K562 (cell line): ENCODE results near the gene PA2G4. TPM values are rescaled to one million over a fixed set of nuclear protein-coding genes. Genes with fewer than 3 reads are reported as not detected.

Source experiments
- BDP1 ChIP-seq: IDR thresholded peaks from 3 replicates; pipeline ENCODE4 v1.6.1; 2011; ENCODE audit not compliant: insufficient read length, insufficient read depth
- CREM ChIP-seq: IDR thresholded peaks from 2 replicates; pipeline ENCODE4 v1.6.1; 2014; ENCODE audit warnings: antibody characterized with exemption, low read depth
- GTF2F1 ChIP-seq: IDR thresholded peaks from 2 replicates; pipeline ENCODE4 v1.6.1; 2011; ENCODE audit warnings: low read depth, low read length, improper control_type of control experiment
- ILK ChIP-seq: fragments of 450-650 bp; IDR thresholded peaks from 2 replicates; pipeline ENCODE4 v1.6.1; 2016; ENCODE audit warnings: missing genetic modification characterization, low read depth, mild to moderate bottlenecking, missing compliant biosample characterization, moderate library complexity, borderline replicate concordance
- JUNB ChIP-seq: fragments of 450-650 bp; formaldehyde crosslinking; conservative IDR thresholded peaks from 2 replicates; pipeline ENCODE4 v1.4.0; 2020; ENCODE audit warnings: mild to moderate bottlenecking
- KLF6 ChIP-seq: fragments of 250-450 bp; sonication (Bioruptor Pico); IDR thresholded peaks from 2 replicates; pipeline ENCODE4 v1.4.0; 2020; ENCODE audit warnings: mild to moderate bottlenecking, moderate library complexity, borderline replicate concordance
- LCOR ChIP-seq: sonication (generic); formaldehyde crosslinking; IDR thresholded peaks from 2 replicates; pipeline ENCODE4 v1.8.0; 2022; ENCODE audit warnings: mild to moderate bottlenecking, missing genetic modification reagents
- MTA3 ChIP-seq: fragments of 450-650 bp; formaldehyde crosslinking; IDR thresholded peaks from 2 replicates; pipeline ENCODE4 v1.6.1; 2017; ENCODE audit warnings: mild to moderate bottlenecking, borderline replicate concordance
- NCOA6 ChIP-seq: fragments of 450-650 bp; IDR thresholded peaks from 2 replicates; pipeline ENCODE4 v1.6.1; 2017; ENCODE audit warnings: mild to moderate bottlenecking
- NFIC ChIP-seq: fragments of 450-650 bp; IDR thresholded peaks from 2 replicates; pipeline ENCODE4 v1.6.1; 2017; ENCODE audit warnings: mild to moderate bottlenecking, inconsistent platforms
- SMAD2 ChIP-seq: fragments of 150-350 bp; IDR thresholded peaks from 2 replicates; pipeline ENCODE4 v1.6.1; 2014; ENCODE audit warnings: low read depth, mild to moderate bottlenecking, low read length
- SMAD4 ChIP-seq: fragments of 250-450 bp; sonication (Bioruptor Pico); conservative IDR thresholded peaks from 2 replicates; pipeline ENCODE4 v1.8.0; 2021; ENCODE audit warnings: inconsistent platforms, mild to moderate bottlenecking, moderate library complexity
- STAT5A ChIP-seq: IDR thresholded peaks from 2 replicates; pipeline ENCODE4 v1.6.1; 2012; ENCODE audit warnings: low read length, inconsistent platforms, borderline replicate concordance
- TARDBP ChIP-seq: fragments of 450-650 bp; IDR thresholded peaks from 2 replicates; pipeline ENCODE4 v1.6.1; 2016
- ZNF239 ChIP-seq: fragments of 250-450 bp; sonication (Bioruptor Pico); IDR thresholded peaks from 2 replicates; pipeline ENCODE4 v1.4.0; 2020; ENCODE audit warnings: mild to moderate bottlenecking
- polyA plus RNA-seq, 8 experiments: library from polyadenylated mRNA; depleted of rRNA in 4 of 8; stranded (reverse) in 5 of 8; unstranded in 3 of 8; fragments of >200 nt; fragmentation: Nextera tagmentation in 2 of 8; fragmentation: Illumina TruSeq in 1 of 8; extraction: Ambion mirVana in 2 of 8; extraction: Trizol in 1 of 8; gene quantifications; 2 replicates each; pipeline versions ENCODE4 v1.2.1 to v1.2.3, GENCODE V29; 2011 to 2014; ENCODE audit warnings: inconsistent platforms in 1 of 8, missing spikeins in 1 of 8
- total RNA-seq, 7 experiments: library from RNA; depleted of rRNA in 6 of 7; stranded (reverse); fragments of >200 nt in 6 of 7; fragmentation: Illumina TruSeq in 2 of 7; extraction: Trizol in 2 of 7; gene quantifications; 2 replicates each; pipeline versions ENCODE4 v1.2.1 to v1.2.3, GENCODE V29; 2011 to 2021; ENCODE audit warnings: low replicate concordance in 1 of 7
- TF ChIP-seq, protein P1 (sequence below): fragments of 450-650 bp; formaldehyde crosslinking; IDR thresholded peaks from 2 replicates; pipeline ENCODE4 v1.4.0; 2020; ENCODE audit warnings: mild to moderate bottlenecking
- TF ChIP-seq, protein P2 (sequence below): IDR thresholded peaks from 2 replicates; pipeline ENCODE4 v1.6.1; 2016; ENCODE audit warnings: missing genetic modification characterization, missing compliant biosample characterization
- TF ChIP-seq, protein P3 (sequence below), 2 experiments: IDR thresholded peaks in 1 of 2; conservative IDR thresholded peaks in 1 of 2; 2 replicates each; pipeline ENCODE4 v1.6.1; 2016; ENCODE audit warnings: low read depth in 2 of 2, mild to moderate bottlenecking in 1 of 2, missing compliant biosample characterization in 1 of 2, missing genetic modification characterization in 1 of 2, moderate library complexity in 1 of 2
- TF ChIP-seq, protein P4 (sequence below): fragments of 450-650 bp; IDR thresholded peaks from one replicate; pipeline ENCODE4 v1.6.1; 2018; ENCODE audit warnings: mild to moderate bottlenecking, moderate library complexity; ENCODE audit not compliant: partially characterized antibody
- TF ChIP-seq, protein P5 (sequence below): fragments of 450-650 bp; formaldehyde crosslinking; IDR thresholded peaks from 2 replicates; pipeline ENCODE4 v1.4.0; 2022; ENCODE audit warnings: mild to moderate bottlenecking, moderate library complexity
- TF ChIP-seq, protein P6 (sequence below): sonication (generic); formaldehyde crosslinking; IDR thresholded peaks from 2 replicates; pipeline ENCODE4 v1.8.0; 2022; ENCODE audit warnings: mild to moderate bottlenecking, missing genetic modification reagents

The PA2G4 gene
- total and polyA plus RNA-seq, 9 of the 15 experiments (the other 6 are each of a cell fraction or from before 2014, with no cell fraction given), result 230 to 925 (median 638) TPM

DNA sequence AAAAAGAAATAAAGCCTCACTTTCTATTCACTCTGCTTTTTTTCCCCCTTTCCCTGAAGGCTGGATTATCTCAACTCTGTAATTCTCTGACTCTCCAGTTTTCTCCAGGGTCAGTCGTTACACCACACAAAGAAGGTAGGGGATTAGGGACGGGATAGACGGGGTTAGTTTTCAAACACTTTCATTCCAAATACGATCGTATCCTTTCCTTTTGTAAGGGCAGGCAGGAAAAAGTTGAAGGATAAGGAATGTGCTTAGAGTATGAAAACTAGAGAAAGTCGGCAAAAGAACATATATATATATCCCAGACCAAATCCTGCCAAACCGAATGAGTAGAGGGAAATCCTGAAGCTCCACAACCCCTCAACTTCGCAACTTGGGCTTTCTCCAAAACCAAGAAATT, 23.1 kb downstream of the PA2G4 start (continued):
- TF ChIP-seq, protein P1, sequence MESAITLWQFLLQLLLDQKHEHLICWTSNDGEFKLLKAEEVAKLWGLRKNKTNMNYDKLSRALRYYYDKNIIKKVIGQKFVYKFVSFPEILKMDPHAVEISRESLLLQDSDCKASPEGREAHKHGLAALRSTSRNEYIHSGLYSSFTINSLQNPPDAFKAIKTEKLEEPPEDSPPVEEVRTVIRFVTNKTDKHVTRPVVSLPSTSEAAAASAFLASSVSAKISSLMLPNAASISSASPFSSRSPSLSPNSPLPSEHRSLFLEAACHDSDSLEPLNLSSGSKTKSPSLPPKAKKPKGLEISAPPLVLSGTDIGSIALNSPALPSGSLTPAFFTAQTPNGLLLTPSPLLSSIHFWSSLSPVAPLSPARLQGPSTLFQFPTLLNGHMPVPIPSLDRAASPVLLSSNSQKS (CRISPR knock-in tag), result no peak
- TF ChIP-seq, protein P2, sequence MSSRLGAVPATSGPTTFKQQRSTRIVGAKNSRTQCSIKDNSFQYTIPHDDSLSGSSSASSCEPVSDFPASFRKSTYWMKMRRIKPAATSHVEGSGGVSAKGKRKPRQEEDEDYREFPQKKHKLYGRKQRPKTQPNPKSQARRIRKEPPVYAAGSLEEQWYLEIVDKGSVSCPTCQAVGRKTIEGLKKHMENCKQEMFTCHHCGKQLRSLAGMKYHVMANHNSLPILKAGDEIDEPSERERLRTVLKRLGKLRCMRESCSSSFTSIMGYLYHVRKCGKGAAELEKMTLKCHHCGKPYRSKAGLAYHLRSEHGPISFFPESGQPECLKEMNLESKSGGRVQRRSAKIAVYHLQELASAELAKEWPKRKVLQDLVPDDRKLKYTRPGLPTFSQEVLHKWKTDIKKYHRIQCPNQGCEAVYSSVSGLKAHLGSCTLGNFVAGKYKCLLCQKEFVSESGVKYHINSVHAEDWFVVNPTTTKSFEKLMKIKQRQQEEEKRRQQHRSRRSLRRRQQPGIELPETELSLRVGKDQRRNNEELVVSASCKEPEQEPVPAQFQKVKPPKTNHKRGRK (tag), result no peak
- TF ChIP-seq KLF6 (CRISPR knock-in tag) (no peak), GTF2F1 (no peak), TARDBP (no peak), NFIC (peak; percentile 77), MTA3 (no peak), STAT5A (no peak), NCOA6 (no peak), SMAD4 (CRISPR knock-in tag) (no peak), LCOR (CRISPR knock-in tag) (no peak), CREM (no peak), ILK (tag) (no peak), BDP1 (no peak), JUNB (no peak), ZNF239 (CRISPR knock-in tag) (no peak), SMAD2 (no peak)
- TF ChIP-seq, protein P3, sequence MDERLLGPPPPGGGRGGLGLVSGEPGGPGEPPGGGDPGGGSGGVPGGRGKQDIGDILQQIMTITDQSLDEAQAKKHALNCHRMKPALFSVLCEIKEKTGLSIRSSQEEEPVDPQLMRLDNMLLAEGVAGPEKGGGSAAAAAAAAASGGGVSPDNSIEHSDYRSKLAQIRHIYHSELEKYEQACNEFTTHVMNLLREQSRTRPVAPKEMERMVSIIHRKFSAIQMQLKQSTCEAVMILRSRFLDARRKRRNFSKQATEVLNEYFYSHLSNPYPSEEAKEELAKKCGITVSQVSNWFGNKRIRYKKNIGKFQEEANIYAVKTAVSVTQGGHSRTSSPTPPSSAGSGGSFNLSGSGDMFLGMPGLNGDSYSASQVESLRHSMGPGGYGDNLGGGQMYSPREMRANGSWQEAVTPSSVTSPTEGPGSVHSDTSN (CRISPR knock-in tag; IDR thresholded peaks at IDR 0.05; ENCODE audit: low read depth), result no peak
- TF ChIP-seq, protein P3 (tag; conservative IDR thresholded peaks at IDR 0.05; ENCODE audit: low read depth), result no peak
- TF ChIP-seq, protein P4, sequence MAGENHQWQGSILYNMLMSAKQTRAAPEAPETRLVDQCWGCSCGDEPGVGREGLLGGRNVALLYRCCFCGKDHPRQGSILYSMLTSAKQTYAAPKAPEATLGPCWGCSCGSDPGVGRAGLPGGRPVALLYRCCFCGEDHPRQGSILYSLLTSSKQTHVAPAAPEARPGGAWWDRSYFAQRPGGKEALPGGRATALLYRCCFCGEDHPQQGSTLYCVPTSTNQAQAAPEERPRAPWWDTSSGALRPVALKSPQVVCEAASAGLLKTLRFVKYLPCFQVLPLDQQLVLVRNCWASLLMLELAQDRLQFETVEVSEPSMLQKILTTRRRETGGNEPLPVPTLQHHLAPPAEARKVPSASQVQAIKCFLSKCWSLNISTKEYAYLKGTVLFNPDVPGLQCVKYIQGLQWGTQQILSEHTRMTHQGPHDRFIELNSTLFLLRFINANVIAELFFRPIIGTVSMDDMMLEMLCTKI, result no peak
- TF ChIP-seq, protein P5, sequence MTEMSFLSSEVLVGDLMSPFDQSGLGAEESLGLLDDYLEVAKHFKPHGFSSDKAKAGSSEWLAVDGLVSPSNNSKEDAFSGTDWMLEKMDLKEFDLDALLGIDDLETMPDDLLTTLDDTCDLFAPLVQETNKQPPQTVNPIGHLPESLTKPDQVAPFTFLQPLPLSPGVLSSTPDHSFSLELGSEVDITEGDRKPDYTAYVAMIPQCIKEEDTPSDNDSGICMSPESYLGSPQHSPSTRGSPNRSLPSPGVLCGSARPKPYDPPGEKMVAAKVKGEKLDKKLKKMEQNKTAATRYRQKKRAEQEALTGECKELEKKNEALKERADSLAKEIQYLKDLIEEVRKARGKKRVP, result no peak
- TF ChIP-seq, protein P6, sequence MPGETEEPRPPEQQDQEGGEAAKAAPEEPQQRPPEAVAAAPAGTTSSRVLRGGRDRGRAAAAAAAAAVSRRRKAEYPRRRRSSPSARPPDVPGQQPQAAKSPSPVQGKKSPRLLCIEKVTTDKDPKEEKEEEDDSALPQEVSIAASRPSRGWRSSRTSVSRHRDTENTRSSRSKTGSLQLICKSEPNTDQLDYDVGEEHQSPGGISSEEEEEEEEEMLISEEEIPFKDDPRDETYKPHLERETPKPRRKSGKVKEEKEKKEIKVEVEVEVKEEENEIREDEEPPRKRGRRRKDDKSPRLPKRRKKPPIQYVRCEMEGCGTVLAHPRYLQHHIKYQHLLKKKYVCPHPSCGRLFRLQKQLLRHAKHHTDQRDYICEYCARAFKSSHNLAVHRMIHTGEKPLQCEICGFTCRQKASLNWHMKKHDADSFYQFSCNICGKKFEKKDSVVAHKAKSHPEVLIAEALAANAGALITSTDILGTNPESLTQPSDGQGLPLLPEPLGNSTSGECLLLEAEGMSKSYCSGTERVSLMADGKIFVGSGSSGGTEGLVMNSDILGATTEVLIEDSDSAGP (CRISPR knock-in tag), result no peak
